ENCODE results near the gene WNK1.

WNK1 gene

DNA sequence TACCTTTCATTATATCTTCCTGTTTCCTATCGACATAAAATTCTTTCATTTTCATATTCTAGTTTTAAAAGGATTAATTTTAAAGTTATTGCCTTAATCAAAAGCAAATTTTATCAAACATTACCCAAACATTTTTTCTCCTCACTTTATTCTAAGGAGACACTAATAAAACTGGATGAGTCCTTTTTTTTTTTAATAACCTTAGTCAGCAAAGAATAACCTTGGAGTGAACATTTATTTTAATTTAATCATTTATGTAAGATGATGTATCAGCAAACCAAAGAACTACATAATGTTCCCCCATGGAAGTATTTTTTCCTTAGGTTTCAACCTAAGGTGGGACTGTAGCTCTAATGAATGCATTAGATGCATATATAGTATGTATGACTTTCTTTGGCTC is 113.2 kb downstream of the WNK1 start:
- no peak overlapping the region for H3K4me3 ChIP-seq (ENCODE audit: low read length)
- TF ChIP-seq ZNF274 (IDR thresholded peaks at IDR 0.05; ENCODE audit: low read depth, low read length): no peak

DNA sequence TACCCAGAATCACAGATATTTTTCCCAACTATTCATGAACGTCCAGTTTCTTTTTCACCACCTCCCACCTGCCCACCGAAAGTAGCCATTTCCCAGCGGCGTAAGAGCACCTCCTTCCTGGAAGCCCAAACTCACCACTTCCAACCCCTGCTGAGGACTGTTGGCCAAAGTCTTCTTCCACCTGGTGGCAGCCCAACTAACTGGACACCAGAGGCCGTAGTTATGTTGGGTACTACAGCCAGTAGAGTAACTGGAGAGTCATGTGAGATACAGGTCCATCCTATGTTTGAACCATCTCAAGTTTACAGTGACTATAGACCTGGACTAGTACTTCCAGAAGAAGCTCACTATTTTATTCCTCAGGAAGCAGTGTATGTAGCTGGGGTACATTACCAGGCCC is 115.5 kb downstream of the WNK1 start:
- no peak overlapping the region for H3K4me3 ChIP-seq (ENCODE audit: low read length)
- TF ChIP-seq ZNF274 (IDR thresholded peaks at IDR 0.05; ENCODE audit: low read depth, low read length): no peak

DNA sequence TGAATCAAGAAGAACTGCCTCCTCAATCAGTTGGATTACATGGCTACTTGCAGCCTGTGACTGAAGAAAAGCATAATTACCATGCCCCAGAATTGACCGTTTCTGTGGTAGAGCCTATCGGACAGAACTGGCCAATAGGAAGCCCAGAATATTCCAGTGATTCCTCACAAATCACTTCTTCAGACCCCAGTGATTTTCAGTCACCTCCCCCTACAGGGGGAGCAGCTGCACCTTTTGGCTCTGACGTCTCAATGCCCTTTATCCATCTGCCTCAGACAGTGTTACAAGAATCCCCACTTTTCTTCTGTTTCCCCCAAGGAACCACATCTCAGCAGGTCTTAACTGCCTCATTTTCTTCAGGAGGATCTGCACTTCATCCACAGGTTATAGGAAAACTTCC is 116.3 kb downstream of the WNK1 start:
- no peak for TF ChIP-seq ZNF274 (IDR thresholded peaks at IDR 0.05; ENCODE audit: low read depth, low read length)
- no peak overlapping the region for H3K4me3 ChIP-seq (ENCODE audit: low read length)

DNA sequence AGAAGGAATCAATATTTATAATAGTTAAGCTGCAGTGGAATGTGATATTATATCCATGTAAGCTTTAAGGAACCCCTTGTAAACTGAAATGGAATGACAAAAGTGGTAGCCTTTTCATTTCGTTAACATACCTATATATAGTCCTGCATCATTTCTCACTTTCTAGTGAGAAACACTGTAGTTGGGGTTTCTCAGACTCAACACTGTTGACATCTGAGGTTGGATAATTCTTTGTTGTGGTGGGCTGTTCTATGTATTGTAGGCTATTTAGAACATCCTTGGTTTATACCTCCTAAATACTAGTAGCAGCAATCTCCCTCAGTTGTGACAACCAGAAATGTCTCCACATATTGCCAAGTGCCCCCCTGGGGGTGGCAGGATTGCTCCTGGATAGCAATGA is 118.0 kb downstream of the WNK1 start:
- H3K4me3 ChIP-seq (ENCODE audit: low read length): no peak overlapping the region
- TF ChIP-seq ZNF274 (IDR thresholded peaks at IDR 0.05; ENCODE audit: low read depth, low read length): no peak

DNA sequence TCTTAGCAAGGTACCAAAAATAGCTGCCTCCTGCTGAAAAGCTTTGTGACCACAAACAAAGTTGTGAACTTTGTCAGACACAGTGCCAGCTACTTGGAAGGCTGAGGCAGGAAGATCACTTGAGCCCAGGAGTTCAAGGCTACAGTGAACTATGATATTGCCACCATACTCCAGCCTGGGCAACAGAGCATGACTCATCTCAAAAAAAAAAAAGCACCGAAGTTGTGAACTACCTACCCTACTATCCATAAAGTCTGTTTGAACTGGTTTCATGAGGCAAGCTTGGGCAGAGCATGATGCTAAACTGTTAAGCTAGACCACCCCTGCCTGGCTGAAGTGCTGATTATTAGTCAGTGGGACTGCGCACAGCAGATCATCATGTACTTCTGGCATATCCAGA is 121.6 kb downstream of the WNK1 start:
- TF ChIP-seq ZNF274 (IDR thresholded peaks at IDR 0.05; ENCODE audit: low read depth, low read length): no peak
- no peak overlapping the region for H3K4me3 ChIP-seq (ENCODE audit: low read length)

DNA sequence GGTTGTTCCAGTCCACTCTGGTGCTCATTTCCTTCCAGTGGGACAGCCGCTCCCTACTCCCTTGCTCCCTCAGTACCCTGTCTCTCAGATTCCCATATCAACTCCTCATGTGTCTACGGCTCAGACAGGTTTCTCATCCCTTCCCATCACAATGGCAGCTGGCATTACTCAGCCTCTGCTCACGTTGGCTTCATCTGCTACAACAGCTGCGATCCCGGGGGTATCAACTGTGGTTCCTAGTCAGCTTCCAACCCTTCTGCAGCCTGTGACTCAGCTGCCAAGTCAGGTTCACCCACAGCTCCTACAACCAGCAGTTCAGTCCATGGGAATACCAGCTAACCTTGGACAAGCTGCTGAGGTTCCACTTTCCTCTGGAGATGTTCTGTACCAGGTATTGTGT is 127.3 kb downstream of the WNK1 start:
- no peak for TF ChIP-seq ZNF274 (IDR thresholded peaks at IDR 0.05; ENCODE audit: low read depth, low read length)
- no peak overlapping the region for H3K4me3 ChIP-seq (ENCODE audit: low read length)

DNA sequence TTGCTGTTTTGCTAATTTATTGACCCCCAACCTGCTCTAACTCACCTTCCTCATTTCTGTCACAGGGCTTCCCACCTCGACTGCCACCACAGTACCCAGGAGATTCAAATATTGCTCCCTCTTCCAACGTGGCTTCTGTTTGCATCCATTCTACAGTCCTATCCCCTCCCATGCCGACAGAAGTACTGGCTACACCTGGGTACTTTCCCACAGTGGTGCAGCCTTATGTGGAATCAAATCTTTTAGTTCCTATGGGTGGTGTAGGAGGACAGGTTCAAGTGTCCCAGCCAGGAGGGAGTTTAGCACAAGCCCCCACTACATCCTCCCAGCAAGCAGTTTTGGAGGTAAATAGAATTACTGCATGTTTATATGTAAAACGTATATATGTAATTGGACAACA is 128.3 kb downstream of the WNK1 start:
- no peak for TF ChIP-seq ZNF274 (IDR thresholded peaks at IDR 0.05; ENCODE audit: low read depth, low read length)
- no peak overlapping the region for H3K4me3 ChIP-seq (ENCODE audit: low read length)

DNA sequence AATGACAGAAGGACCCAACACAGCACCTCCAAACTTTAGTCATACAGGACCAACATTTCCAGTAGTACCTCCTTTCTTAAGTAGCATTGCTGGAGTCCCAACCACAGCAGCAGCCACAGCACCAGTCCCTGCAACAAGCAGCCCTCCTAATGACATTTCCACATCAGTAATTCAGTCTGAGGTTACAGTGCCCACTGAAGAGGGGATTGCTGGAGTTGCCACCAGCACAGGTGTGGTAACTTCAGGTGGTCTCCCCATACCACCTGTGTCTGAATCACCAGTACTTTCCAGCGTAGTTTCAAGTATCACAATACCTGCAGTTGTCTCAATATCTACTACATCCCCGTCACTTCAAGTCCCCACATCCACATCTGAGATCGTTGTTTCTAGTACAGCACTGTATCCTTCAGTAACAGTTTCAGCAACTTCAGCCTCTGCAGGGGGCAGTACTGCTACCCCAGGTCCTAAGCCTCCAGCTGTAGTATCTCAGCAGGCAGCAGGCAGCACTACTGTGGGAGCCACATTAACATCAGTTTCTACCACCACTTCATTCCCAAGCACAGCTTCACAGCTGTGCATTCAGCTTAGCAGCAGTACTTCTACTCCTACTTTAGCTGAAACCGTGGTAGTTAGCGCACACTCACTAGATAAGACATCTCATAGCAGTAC is 132.5 kb downstream of the WNK1 start:
- no peak for TF ChIP-seq ZNF274 (IDR thresholded peaks at IDR 0.05; ENCODE audit: low read depth, low read length)
- no peak overlapping the region for H3K4me3 ChIP-seq (ENCODE audit: low read length)

DNA sequence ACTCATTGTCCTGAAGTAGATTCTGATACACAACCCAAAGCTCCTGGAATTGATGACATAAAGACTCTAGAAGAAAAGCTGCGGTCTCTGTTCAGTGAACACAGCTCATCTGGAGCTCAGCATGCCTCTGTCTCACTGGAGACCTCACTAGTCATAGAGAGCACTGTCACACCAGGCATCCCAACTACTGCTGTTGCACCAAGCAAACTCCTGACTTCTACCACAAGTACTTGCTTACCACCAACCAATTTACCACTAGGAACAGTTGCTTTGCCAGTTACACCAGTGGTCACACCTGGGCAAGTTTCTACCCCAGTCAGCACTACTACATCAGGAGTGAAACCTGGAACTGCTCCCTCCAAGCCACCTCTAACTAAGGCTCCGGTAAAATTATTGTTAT is 133.3 kb downstream of the WNK1 start:
- no peak for TF ChIP-seq ZNF274 (IDR thresholded peaks at IDR 0.05; ENCODE audit: low read depth, low read length)
- no peak overlapping the region for H3K4me3 ChIP-seq (ENCODE audit: low read length)

DNA sequence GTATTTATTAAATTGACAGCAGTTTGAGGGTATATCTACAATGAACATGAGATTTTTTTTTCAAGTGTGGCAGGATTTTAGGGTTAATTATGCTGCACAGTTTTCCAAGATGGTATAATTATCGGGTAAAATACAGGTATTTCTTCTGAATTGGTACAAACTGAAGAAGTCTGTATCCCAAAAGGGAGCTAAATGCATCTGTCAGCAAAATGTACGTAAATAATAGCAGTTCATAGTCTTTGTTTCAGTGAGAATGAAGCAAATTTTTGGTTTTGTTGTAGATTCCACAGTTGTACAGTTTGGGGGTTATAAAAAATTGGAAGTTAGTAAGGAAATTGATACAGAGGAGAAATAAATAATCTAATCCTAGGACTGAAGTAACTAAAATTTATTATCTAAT is 133.8 kb downstream of the WNK1 start:
- TF ChIP-seq ZNF274 (IDR thresholded peaks at IDR 0.05; ENCODE audit: low read depth, low read length): no peak
- no peak overlapping the region for H3K4me3 ChIP-seq (ENCODE audit: low read length)

DNA sequence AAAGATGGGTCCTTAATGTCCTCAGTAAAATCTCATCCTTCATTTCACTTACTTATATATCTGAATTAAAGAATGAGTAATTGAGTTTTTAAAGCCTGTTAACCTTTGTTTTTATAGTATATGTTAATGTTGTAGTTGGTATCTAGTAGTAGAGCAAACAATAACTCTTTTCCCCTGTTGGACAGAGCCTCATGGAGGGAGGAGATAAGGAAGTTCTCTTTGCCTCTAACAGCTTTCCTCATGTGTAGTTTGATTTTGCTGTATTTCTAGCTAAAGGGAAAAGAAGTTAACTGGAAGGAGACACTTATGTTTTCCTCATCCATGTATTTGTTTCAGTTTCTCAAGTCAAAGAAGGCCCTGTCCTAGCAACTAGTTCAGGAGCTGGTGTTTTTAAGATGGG is 141.8 kb downstream of the WNK1 start:
- no peak for TF ChIP-seq ZNF274 (IDR thresholded peaks at IDR 0.05; ENCODE audit: low read depth, low read length)
- no peak overlapping the region for H3K4me3 ChIP-seq (ENCODE audit: low read length)

DNA sequence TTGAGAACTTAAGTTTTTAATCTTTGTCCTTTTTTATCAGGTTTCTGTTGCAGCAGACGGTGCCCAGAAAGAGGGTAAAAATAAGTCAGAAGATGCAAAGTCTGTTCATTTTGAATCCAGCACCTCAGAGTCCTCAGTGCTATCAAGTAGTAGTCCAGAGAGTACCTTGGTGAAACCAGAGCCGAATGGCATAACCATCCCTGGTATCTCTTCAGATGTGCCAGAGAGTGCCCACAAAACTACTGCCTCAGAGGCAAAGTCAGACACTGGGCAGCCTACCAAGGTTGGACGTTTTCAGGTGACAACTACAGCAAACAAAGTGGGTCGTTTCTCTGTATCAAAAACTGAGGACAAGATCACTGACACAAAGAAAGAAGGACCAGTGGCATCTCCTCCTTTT is 143.7 kb downstream of the WNK1 start:
- no peak overlapping the region for H3K4me3 ChIP-seq (ENCODE audit: low read length)
- TF ChIP-seq ZNF274 (IDR thresholded peaks at IDR 0.05; ENCODE audit: low read depth, low read length): no peak

DNA sequence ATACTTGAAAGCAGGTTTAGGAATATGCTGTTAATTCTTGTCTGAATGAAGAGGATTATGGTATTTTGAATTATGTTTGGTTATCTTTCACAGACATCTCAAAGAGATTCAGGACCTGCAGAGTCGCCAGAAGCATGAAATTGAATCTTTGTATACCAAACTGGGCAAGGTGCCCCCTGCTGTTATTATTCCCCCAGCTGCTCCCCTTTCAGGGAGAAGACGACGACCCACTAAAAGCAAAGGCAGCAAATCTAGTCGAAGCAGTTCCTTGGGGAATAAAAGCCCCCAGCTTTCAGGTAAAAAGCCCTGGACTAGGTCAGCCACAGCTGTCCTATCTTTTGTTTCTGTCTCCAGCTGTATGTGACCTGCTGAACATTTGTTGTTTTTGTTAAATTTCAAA is 145.0 kb downstream of the WNK1 start:
- TF ChIP-seq ZNF274 (IDR thresholded peaks at IDR 0.05; ENCODE audit: low read depth, low read length): no peak
- H3K4me3 ChIP-seq (ENCODE audit: low read length): no peak overlapping the region

DNA sequence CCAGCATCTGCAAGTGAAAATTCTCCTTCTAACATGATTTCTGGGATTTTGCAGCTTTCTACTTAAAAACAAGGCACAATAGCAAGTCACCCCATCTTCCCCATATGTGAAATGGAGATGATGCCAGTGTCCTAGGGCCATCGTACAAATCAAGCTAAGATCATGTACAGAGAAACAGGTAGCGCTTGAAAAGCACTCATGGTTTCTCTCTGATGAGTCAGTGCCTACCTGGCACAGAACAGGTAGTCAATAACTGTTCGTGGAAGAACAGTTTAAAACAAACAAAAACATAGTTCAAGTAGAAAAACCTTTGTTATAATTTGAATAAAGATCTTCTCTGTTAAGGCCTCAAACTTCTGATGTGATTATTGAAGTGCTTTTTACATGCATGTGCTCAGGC is 150.2 kb downstream of the WNK1 start:
- no peak for TF ChIP-seq ZNF274 (IDR thresholded peaks at IDR 0.05; ENCODE audit: low read depth, low read length)
- H3K4me3 ChIP-seq (ENCODE audit: low read length): no peak overlapping the region

DNA sequence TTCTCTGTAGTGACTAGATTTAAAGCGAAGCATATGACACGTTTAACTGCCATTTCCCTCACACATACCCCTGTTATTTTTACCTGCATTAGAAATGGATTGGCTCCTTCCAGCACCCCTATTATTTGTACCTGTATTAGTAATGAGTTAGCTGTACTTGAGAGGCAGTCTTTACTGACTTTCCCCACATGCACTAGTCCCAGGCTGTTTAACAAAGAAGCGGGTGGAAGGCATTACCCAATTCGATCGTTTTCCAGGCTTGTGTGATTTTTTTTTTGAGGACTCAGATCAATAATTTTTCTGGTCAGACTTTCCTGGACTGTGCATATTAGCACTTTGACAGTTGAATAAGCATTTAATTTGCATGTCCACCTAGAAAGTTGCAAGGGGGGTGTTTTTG is 150.7 kb downstream of the WNK1 start:
- no peak for TF ChIP-seq ZNF274 (IDR thresholded peaks at IDR 0.05; ENCODE audit: low read depth, low read length)
- no peak overlapping the region for H3K4me3 ChIP-seq (ENCODE audit: low read length)

DNA sequence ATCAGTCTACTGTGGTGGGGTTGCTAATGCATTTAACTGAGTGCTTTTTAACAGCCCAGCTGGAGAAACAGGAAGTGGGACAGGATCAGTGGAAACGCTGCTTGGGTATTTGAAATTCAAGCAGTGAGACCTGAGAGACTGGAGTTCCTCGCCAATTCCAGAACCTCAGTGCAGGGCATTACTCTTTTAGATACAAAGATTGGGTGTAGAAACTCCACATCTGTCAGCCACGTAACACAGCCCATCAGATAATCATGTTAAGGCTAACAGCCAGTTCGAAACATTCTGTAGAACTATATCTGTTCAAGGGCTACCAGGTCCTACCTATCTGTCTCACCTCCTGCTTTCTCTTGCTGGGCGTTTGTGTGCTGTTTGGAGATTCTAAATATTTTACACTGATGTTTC is 151.6 kb downstream of the WNK1 start:
- H3K4me3 ChIP-seq (ENCODE audit: low read length): no peak overlapping the region
- TF ChIP-seq ZNF274 (IDR thresholded peaks at IDR 0.05; ENCODE audit: low read depth, low read length): no peak

Data from GM08714 (cell line).